Immature natural killer cell (primary cell): ENCODE data around the gene ADNP. TPM values are rescaled to one million over a fixed set of nuclear protein-coding genes. Genes with fewer than 3 reads are reported as not detected.

Source experiments
- DNase-seq, 3 donors: peaks; one replicate each; pipeline ENCODE4 v3.0.0; 2022; ENCODE audit warnings: mixed read lengths in 1 of 3
- H3K27ac Mint-ChIP-seq, 6 donors: one replicate each; pipeline ENCODE4 v1.8.0; 2020; ENCODE audit warnings: mixed read lengths in 6 of 6, mild to moderate bottlenecking in 5 of 6, inconsistent platforms in 4 of 6, moderate library complexity in 3 of 6
- H3K27me3 Mint-ChIP-seq, 3 donors: one replicate each; pipeline ENCODE4 v1.8.0; 2020 to 2021; ENCODE audit warnings: low read depth in 3 of 3, mild to moderate bottlenecking in 3 of 3, mixed read lengths in 3 of 3, moderate library complexity in 3 of 3, inconsistent platforms in 1 of 3
- H3K36me3 Mint-ChIP-seq, 3 donors: one replicate each; pipeline ENCODE4 v1.8.0; 2020; ENCODE audit warnings: mixed read lengths in 3 of 3, inconsistent platforms in 2 of 3, mild to moderate bottlenecking in 2 of 3
- H3K4me1 Mint-ChIP-seq, 2 donors: one replicate each; pipeline ENCODE4 v1.8.0; 2020; ENCODE audit warnings: inconsistent platforms in 2 of 2, mild to moderate bottlenecking in 2 of 2, mixed read lengths in 2 of 2, moderate library complexity in 1 of 2
- H3K4me3 Mint-ChIP-seq, 5 donors: one replicate each; pipeline ENCODE4 v1.8.0; 2020; ENCODE audit warnings: mild to moderate bottlenecking in 5 of 5, mixed read lengths in 5 of 5, inconsistent platforms in 3 of 5, moderate library complexity in 3 of 5
- H3K9me3 Mint-ChIP-seq, 6 donors: one replicate each; pipeline ENCODE4 v1.8.0; 2020; ENCODE audit warnings: mild to moderate bottlenecking in 6 of 6, mixed read lengths in 6 of 6, inconsistent platforms in 4 of 6, moderate library complexity in 3 of 6
- polyA plus RNA-seq, 3 donors: library from polyadenylated mRNA; unstranded; fragments of 300-500 nt; fragmentation: Illumina TruSeq; gene quantifications; one replicate each; pipeline ENCODE4 v1.2.3, GENCODE V29; 2021

The ADNP gene
- polyA plus RNA-seq, 3 donors from 2014 or later, result 3.0 to 8.4 (median 3.8) TPM

GRCh38 chr20:50855498-50856474 is 75.5 kb downstream of the ADNP start:
- H3K27ac Mint-ChIP-seq, result no peak overlapping the region
- no peaks in the 10 kb centered on the region for H3K9me3 Mint-ChIP-seq
- no peak for DNase-seq
- peaks cover 0 to 2% (median 0%) of the 10 kb centered on the region in 3 donors for H3K27me3 Mint-ChIP-seq
- H3K36me3 Mint-ChIP-seq, result peaks cover 3 to 4% (median 4%) of the 10 kb centered on the region in 3 donors
- H3K4me1 Mint-ChIP-seq, result peaks cover 2 to 5% of the 10 kb centered on the region in 2 donors
- H3K4me3 Mint-ChIP-seq, result no peak overlapping the region

DNA sequence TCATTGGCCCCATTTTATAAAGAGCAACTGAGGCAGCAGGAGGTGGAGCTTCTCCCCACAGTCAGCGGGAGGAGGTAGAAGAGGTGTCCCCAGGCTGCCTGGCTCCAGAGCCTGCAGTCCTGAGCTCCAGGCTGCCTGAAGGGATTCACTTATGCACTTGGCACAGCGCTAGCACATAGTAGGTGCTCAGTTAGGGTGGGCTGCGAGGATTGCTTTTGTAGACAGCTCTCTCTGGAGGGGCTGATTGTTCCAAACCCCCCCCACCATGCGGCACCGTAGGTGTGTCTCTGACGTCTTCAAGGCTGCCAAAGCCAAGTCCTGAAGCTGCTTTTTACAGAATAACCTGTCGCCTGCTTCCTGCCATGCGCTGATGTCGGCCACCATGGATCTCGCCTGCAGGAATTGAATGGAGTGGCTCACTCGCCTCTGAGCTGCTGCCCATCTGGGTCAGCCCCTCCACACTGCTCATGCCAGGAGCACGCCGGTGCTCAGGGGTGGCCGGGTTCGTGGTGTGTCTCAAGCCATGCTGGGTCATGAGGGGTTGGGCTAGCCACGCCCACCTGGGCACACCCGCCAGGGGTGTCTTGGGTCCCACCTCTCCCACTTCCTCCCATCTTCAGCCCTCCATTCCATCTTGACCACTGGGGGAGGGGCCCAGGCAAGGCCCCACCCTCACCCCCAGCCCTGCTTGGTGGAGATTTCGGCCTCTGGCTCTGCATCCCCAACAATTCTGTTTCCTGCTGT is 76.6 kb downstream of the ADNP start:
- Mint-ChIP-seq H3K36me3 (peaks cover 3 to 4% (median 4%) of the 10 kb centered on the region in 3 donors), H3K4me3 (no peak overlapping the region), H3K27me3 (peaks cover 0 to 2% (median 0%) of the 10 kb centered on the region in 3 donors), H3K9me3 (no peaks in the 10 kb centered on the region), H3K4me1 (peaks cover 3 to 5% of the 10 kb centered on the region in 2 donors), H3K27ac (peak overlapping the region in 1 of 6 donors; percentile 4)
- no peak for DNase-seq

- Mint-ChIP-seq H3K27ac (no peak overlapping the region), H3K4me1 (peaks cover 7 to 20% of the 10 kb centered on the region in 2 donors), H3K27me3 (peaks cover 0 to 2% (median 0%) of the 10 kb centered on the region in 3 donors), H3K4me3 (no peak overlapping the region), H3K9me3 (no peaks in the 10 kb centered on the region), H3K36me3 (peaks cover 3 to 6% (median 4%) of the 10 kb centered on the region in 3 donors)
- DNase-seq, result no peak
These were observed 79.2 kb downstream of the ADNP start for GRCh38 chr20:50852085-50852484.

GRCh38 chr20:50850721-50851286 is 80.4 kb downstream of the ADNP start:
- H3K4me3 Mint-ChIP-seq, result no peak overlapping the region
- H3K4me1 Mint-ChIP-seq, result peaks cover 7 to 20% of the 10 kb centered on the region in 2 donors
- peaks cover 0 to 2% (median 0%) of the 10 kb centered on the region in 3 donors for H3K27me3 Mint-ChIP-seq
- H3K36me3 Mint-ChIP-seq, result peaks cover 3 to 9% (median 4%) of the 10 kb centered on the region in 3 donors
- no peak for DNase-seq
- H3K9me3 Mint-ChIP-seq, result no peaks in the 10 kb centered on the region
- H3K27ac Mint-ChIP-seq, result no peak overlapping the region

- Mint-ChIP-seq H3K4me1 (peaks cover 5 to 15% of the 10 kb centered on the region in 2 donors), H3K27ac (no peak overlapping the region), H3K36me3 (peaks cover 0 to 5% (median 0%) of the 10 kb centered on the region in 3 donors), H3K27me3 (no peaks in the 10 kb centered on the region), H3K9me3 (no peaks in the 10 kb centered on the region), H3K4me3 (no peak overlapping the region)
- DNase-seq, result no peak
These were observed 82.2 kb downstream of the ADNP start for GRCh38 chr20:50848846-50849673.

GRCh38 chr20:50848341-50848808 is 82.9 kb downstream of the ADNP start:
- Mint-ChIP-seq H3K4me1 (peaks cover 5 to 15% of the 10 kb centered on the region in 2 donors), H3K4me3 (no peak overlapping the region), H3K9me3 (no peaks in the 10 kb centered on the region), H3K27me3 (no peaks in the 10 kb centered on the region), H3K36me3 (peaks cover 0 to 5% (median 0%) of the 10 kb centered on the region in 3 donors), H3K27ac (no peak overlapping the region)
- no peak for DNase-seq

DNA sequence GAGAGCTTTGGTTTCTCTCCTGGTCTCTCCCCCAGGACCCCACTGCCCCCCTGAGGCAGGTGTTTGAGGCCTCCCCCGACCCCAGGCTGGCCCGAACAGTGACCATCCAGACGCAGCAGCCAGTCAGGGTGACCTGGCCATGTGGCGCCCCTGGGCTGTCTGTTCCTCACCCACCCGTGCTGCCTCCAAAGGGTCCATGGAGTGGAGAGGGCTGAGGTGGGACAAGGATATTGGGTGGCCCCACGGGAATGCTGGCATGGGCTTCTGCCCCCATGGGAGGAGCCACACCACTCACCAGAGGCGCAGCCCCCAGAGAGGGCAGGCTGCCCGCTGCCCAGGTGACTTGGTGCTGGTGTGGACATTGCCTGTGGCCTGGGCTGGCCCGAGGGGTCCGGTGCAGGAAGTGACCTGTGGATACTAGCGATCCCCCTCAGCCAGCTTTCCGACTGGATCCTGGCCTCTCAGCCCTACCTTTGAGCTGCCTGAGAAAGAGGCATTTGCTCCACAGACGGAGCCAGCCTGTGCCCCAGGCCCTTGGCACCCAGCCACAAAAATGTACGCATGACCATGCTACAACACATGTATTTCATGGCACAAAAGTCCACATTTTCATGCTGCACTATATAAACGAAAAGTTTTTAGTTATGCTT is 85.5 kb downstream of the ADNP start:
- Mint-ChIP-seq H3K4me1 (peaks cover 5 to 15% of the 10 kb centered on the region in 2 donors), H3K36me3 (peaks cover 0 to 5% (median 0%) of the 10 kb centered on the region in 3 donors), H3K9me3 (no peaks in the 10 kb centered on the region), H3K27ac (no peak overlapping the region), H3K27me3 (peaks cover 0 to 2% (median 0%) of the 10 kb centered on the region in 3 donors), H3K4me3 (no peak overlapping the region)
- no peak for DNase-seq

GRCh38 chr20:50844430-50845100 is 86.7 kb downstream of the ADNP start:
- Mint-ChIP-seq H3K4me1 (peaks cover 4 to 15% of the 10 kb centered on the region in 2 donors), H3K9me3 (no peaks in the 10 kb centered on the region), H3K4me3 (no peak overlapping the region), H3K27me3 (peaks cover 0 to 2% (median 0%) of the 10 kb centered on the region in 3 donors), H3K36me3 (peaks cover 0 to 5% (median 0%) of the 10 kb centered on the region in 3 donors), H3K27ac (no peak overlapping the region)
- DNase-seq, result peak in 1 of 3 donors; percentile 10

DNA sequence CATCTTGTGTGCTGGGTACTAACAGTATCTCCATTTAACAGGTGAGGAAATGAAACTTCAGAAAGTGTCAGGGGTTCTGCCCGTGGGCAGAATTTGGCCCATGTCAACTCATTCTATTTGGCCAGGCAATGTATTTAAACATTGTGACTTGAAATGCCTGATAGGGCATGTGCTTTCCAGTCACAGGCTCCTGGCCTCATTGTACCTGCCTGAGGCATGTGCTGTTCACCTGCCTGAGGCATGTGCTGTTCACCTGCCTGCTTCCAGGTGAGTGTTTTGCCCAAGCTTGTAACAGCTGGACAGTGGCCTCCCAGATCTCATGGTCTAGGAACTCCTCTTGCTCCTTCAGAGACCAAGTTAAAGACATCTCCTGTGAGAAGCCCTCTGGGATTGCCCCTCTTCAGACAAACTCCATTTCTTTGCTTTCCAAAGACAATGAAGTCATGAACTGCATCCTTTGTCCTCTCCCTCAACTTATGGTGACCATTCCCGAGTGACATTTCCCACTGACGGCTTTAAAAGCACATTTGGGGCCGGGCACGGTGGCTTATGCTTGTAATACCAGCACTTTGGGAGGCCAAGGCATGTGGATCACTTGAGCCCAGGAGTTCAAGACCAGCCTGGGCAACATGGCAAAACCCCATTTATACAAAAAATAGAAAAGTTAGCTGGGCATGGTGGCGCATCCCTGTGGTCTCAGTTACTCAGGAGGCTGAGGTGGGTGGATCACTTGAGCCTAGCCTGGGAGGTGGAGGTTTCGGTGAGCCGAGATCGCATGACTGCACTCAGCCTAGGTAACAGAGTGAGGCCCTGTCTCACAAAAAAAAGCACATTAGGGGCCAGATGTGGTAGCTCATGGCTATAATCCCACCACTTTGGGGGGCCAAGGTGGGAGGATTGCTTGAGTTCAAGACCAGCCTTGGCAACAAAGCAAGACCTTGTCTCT is 87.6 kb downstream of the ADNP start:
- DNase-seq, result no peak
- Mint-ChIP-seq H3K4me3 (no peak overlapping the region), H3K4me1 (peaks cover 4 to 6% of the 10 kb centered on the region in 2 donors), H3K9me3 (no peaks in the 10 kb centered on the region), H3K27me3 (peaks cover 0 to 2% (median 0%) of the 10 kb centered on the region in 3 donors), H3K27ac (no peak overlapping the region), H3K36me3 (peaks cover 0 to 5% (median 0%) of the 10 kb centered on the region in 3 donors)

DNA sequence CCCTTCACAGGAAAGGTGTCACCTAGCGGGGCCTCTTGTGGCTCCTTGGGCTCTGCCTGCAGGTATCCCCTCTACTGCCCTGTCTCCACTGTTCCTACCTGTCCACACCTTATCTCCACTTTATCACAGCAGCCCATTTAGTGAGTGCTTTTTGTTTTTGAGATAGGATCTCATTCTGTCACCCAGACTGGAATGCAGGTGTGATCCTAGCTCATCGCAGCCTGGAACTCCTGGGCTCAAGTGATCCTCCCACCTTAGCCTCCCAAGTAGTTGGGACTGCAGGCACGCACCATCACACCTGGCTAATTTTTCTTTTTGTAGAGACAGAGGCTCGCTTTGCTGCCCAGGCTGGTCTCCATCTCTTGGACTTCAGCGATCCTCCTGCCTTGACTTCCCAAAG is 88.4 kb downstream of the ADNP start:
- no peaks in the 10 kb centered on the region for H3K4me1 Mint-ChIP-seq
- no peak overlapping the region for H3K4me3 Mint-ChIP-seq
- H3K9me3 Mint-ChIP-seq, result no peaks in the 10 kb centered on the region
- H3K27me3 Mint-ChIP-seq, result peaks cover 0 to 3% (median 2%) of the 10 kb centered on the region in 3 donors
- no peak overlapping the region for H3K27ac Mint-ChIP-seq
- H3K36me3 Mint-ChIP-seq, result peaks cover 0 to 6% (median 0%) of the 10 kb centered on the region in 3 donors
- DNase-seq, result no peak
